HCT116 (cell line): Measurements from ENCODE around the gene CPT1A. TPM values are rescaled to one million over a fixed set of nuclear protein-coding genes. Genes with fewer than 3 reads are reported as not detected.

Experiments used
- ATAC-seq: fragments of 200-7000 bp; cut with Tn5 transposase; 2 replicates; pipeline ENCODE4 v1.9.1; 2020; ENCODE audit warnings: mild to moderate bottlenecking, moderate library complexity
- BruUV-seq: library from RNA; stranded (reverse); fragments of 400-500 nt; replicated peaks from 2 replicates; lab custom pipeline; 2021; lab: Mats Ljungman, UMichigan
- CTCF ChIA-PET: fragments of 300-600 bp; sonication (Branson Sonifier 250); formaldehyde crosslinking; loops from one replicate; lab custom pipeline; 2021; ENCODE audit warnings: antibody characterized with exemption; lab: Charles Lee
- POLR2A ChIA-PET: fragments of 300-600, 350-600 bp; sonication (Branson Sonifier 250); formaldehyde crosslinking; loops from one replicate; lab custom pipeline; 2021; ENCODE audit warnings: antibody characterized with exemption; lab: Charles Lee
- RAD21 ChIA-PET, 2 experiments: fragments of 300-600 bp; sonication (Branson Sonifier 250); formaldehyde crosslinking; loops; one replicate each; lab custom pipeline; 2023; ENCODE audit warnings: low total read pairs in 2 of 2; ENCODE audit not compliant: uncharacterized antibody in 2 of 2, unreplicated experiment in 2 of 2, low non-redundant PET in 1 of 2; lab: Charles Lee
- DNase-seq: peaks from one replicate; pipeline ENCODE4 v3.0.0-alpha.2; 2010; ENCODE audit warnings: low read depth, low spot score
- H2AFZ ChIP-seq: fragments of 200-600 bp; shearing (Covaris generic), sonication (generic); 2 replicates; pipeline ENCODE4 v1.6.1; 2017; ENCODE audit warnings: low read depth, mixed run types, mixed read lengths, antibody characterized with exemption, low read length; ENCODE audit not compliant: poor library complexity, severe bottlenecking
- H3K27ac ChIP-seq: 2 replicates; pipeline ENCODE4 v1.5.1; 2012; ENCODE audit warnings: low read depth, low read length
- H3K27me3 ChIP-seq: fragments of 200-600 bp; sonication (generic); 2 replicates; pipeline ENCODE4 v1.6.1; 2016; ENCODE audit warnings: mixed run types, low read length, mixed read lengths; ENCODE audit not compliant: insufficient read depth
- H3K36me3 ChIP-seq, 2 experiments: fragments of 200-500 bp in 1 of 2; fragments of 200-600 bp in 1 of 2; sonication (Bioruptor generic) in 1 of 2; sonication (generic) in 1 of 2; 2 replicates each; pipeline versions ENCODE4 v1.5.1 to v1.6.1; 2014 to 2016; ENCODE audit warnings: low read length in 2 of 2, inconsistent platforms in 1 of 2, mixed read lengths in 1 of 2, mixed run types in 1 of 2; ENCODE audit not compliant: insufficient read depth in 2 of 2, control insufficient read depth in 1 of 2
- H3K4me1 ChIP-seq, 2 experiments: fragments of 200-600 bp in 1 of 2; sonication (generic) in 1 of 2; 2 replicates each; pipeline versions ENCODE4 v1.5.1 to v1.6.1; 2012 to 2017; ENCODE audit warnings: low read length in 2 of 2, inconsistent platforms in 1 of 2, mild to moderate bottlenecking in 1 of 2, mixed read lengths in 1 of 2, mixed run types in 1 of 2, moderate library complexity in 1 of 2; ENCODE audit not compliant: insufficient read depth in 2 of 2, control insufficient read depth in 1 of 2
- H3K4me2 ChIP-seq: fragments of 200-600 bp; sonication (generic); 2 replicates; pipeline ENCODE4 v1.6.1; 2017; ENCODE audit warnings: mixed run types, low read length, mixed read lengths
- H3K4me3 ChIP-seq, 2 experiments: fragments of 200-600 bp in 1 of 2; sonication (generic) in 1 of 2; replicated peaks in 1 of 2; 2 replicates each; pipeline ENCODE4 v1.5.1; 2011 to 2016; ENCODE audit warnings: low read length in 2 of 2, control low read depth in 1 of 2, low read depth in 1 of 2, mild to moderate bottlenecking in 1 of 2, mixed read lengths in 1 of 2, mixed run types in 1 of 2
- H3K79me2 ChIP-seq: fragments of 200-600 bp; sonication (generic); 2 replicates; pipeline ENCODE4 v1.6.1; 2017; ENCODE audit warnings: mild to moderate bottlenecking, mixed run types, low read length, moderate library complexity, mixed read lengths; ENCODE audit not compliant: insufficient read depth
- H3K9ac ChIP-seq: fragments of 200-600 bp; sonication (generic); 2 replicates; pipeline ENCODE4 v1.6.1; 2016; ENCODE audit warnings: low read length, mixed read lengths
- H3K9me2 ChIP-seq: fragments of 200-600 bp; sonication (generic), shearing (Covaris generic); 2 replicates; pipeline ENCODE4 v1.6.1; 2017; ENCODE audit warnings: mixed run types, mild to moderate bottlenecking, moderate library complexity; ENCODE audit not compliant: insufficient read depth
- H3K9me3 ChIP-seq, 2 experiments: fragments of 200-500 bp in 1 of 2; fragments of 200-600 bp in 1 of 2; sonication (Bioruptor generic) in 1 of 2; sonication (generic) in 1 of 2; 2 replicates each; pipeline ENCODE4 v1.6.1; 2014 to 2017; ENCODE audit warnings: low read length in 2 of 2, mixed read lengths in 2 of 2, inconsistent platforms in 1 of 2, low read depth in 1 of 2, mild to moderate bottlenecking in 1 of 2, mixed run types in 1 of 2, moderate library complexity in 1 of 2; ENCODE audit not compliant: control insufficient read depth in 1 of 2, insufficient read depth in 1 of 2
- H4K20me1 ChIP-seq: fragments of 200-600 bp; sonication (generic), shearing (Covaris generic); 2 replicates; pipeline ENCODE4 v1.6.1; 2017; ENCODE audit warnings: mixed run types, mild to moderate bottlenecking, moderate library complexity; ENCODE audit not compliant: insufficient read depth
- CEBPB ChIP-seq: IDR thresholded peaks from 2 replicates; pipeline ENCODE4 v1.6.1; 2012; ENCODE audit warnings: low read depth
- EGR1 ChIP-seq: IDR thresholded peaks from 2 replicates; pipeline ENCODE4 v1.6.1; 2012; ENCODE audit warnings: low read depth
- ELF1 ChIP-seq: IDR thresholded peaks from 2 replicates; pipeline ENCODE4 v1.6.1; 2012; ENCODE audit warnings: low read depth, borderline replicate concordance
- EZH2 ChIP-seq: fragments of 200-600 bp; sonication (generic); IDR thresholded peaks from 2 replicates; pipeline ENCODE4 v1.6.1; 2017; ENCODE audit warnings: antibody characterized with exemption, mixed run types
- EZH2phosphoT487 ChIP-seq: fragments of 200-600 bp; IDR thresholded peaks from 2 replicates; pipeline ENCODE4 v1.6.1; 2018; ENCODE audit warnings: antibody characterized with exemption, borderline replicate concordance
- FOSL1 ChIP-seq: IDR thresholded peaks from 2 replicates; pipeline ENCODE4 v1.6.1; 2012; ENCODE audit warnings: low read depth
- MAX ChIP-seq: IDR thresholded peaks from 2 replicates; pipeline ENCODE4 v1.6.1; 2012
- POLR2A ChIP-seq: IDR thresholded peaks from 2 replicates; pipeline ENCODE4 v1.7.0; 2011; ENCODE audit warnings: borderline replicate concordance; ENCODE audit not compliant: insufficient read depth, insufficient read length; ENCODE audit errors: extremely low read depth
- POLR2AphosphoS5 ChIP-seq: IDR thresholded peaks from 2 replicates; pipeline ENCODE4 v1.6.1; 2011; ENCODE audit warnings: mild to moderate bottlenecking, low read depth, low read length, moderate library complexity
- RAD21 ChIP-seq: IDR thresholded peaks from 2 replicates; pipeline ENCODE4 v1.6.1; 2012; ENCODE audit warnings: low read depth, mild to moderate bottlenecking
- REST ChIP-seq: IDR thresholded peaks from 2 replicates; pipeline ENCODE4 v1.6.1; 2012; ENCODE audit warnings: low read depth
- SIN3A ChIP-seq: IDR thresholded peaks from 2 replicates; pipeline ENCODE4 v1.6.1; 2012; ENCODE audit warnings: low read depth
- SRF ChIP-seq: IDR thresholded peaks from 2 replicates; pipeline ENCODE4 v1.6.1; 2012; ENCODE audit warnings: low read depth
- TCF7L2 ChIP-seq: IDR thresholded peaks from 2 replicates; pipeline ENCODE4 v1.7.0; 2011; ENCODE audit warnings: borderline replicate concordance, inconsistent platforms; ENCODE audit not compliant: insufficient read depth, insufficient read length; ENCODE audit errors: extremely low read depth
- intact Hi-C: fragments of 100-400 bp; cut with micrococcal nuclease; formaldehyde crosslinking; loops from 2 replicates; pipeline ENCODE4 v1.10.0; 2022
- total RNA-seq: library from RNA; stranded (reverse); gene quantifications from one replicate; pipeline ENCODE4 v1.2.1, GENCODE V29; 2021; ENCODE audit not compliant: unreplicated experiment
- TF ChIP-seq, protein P1 (sequence below), 3 experiments: fragments of 200-600 bp in 1 of 3; sonication (generic) in 1 of 3; IDR thresholded peaks in 2 of 3; conservative IDR thresholded peaks in 1 of 3; 2 replicates each; pipeline ENCODE4 v1.5.1; 2012 to 2017; ENCODE audit warnings: low read depth in 2 of 3, low read length in 2 of 3, antibody characterized with exemption in 1 of 3, borderline replicate concordance in 1 of 3, control low read depth in 1 of 3, mild to moderate bottlenecking in 1 of 3, mixed read lengths in 1 of 3, mixed run types in 1 of 3, moderate library complexity in 1 of 3; ENCODE audit not compliant: insufficient read depth in 1 of 3

Gene CPT1A
- total RNA-seq, 1 experiment from 2014 or later: 54.4 TPM

- TF ChIP-seq CEBPB (no peak), SRF (no peak), EGR1 (no peak), POLR2A (no peak), TCF7L2 (no peak), FOSL1 (no peak), MAX (no peak), ELF1 (no peak)
- TF ChIP-seq, all 23 proteins: peak for 0
These were observed 15.0 kb downstream of the CPT1A start (continued) for GRCh38 chr11:68826726-68827125.

DNA sequence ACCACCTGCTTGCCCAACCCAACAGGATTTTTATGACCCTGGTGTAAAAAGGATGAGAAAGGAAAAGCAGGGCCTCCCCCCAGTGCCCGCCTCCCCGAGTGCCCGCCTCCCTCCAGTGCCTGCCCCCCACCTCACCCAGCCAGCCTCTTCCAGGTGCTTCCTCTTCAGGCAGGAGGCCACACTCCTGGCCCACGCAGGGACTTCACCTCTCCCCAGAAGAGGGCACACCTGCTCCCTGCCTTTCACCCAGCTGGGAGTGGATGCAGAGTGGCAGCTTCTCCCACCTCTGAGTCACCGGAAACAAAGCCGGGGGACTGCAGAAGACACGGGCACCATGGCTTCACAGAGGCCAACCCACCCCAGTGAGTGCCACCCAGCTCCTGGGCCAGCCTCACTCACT, 16.1 kb downstream of the CPT1A start:
- intact Hi-C loops: loop anchor here (5.0 kb wide), 1 partner anchor 262 kb away; no protein-coding TSS in a partner anchor
- Histone ChIP-seq H2AFZ (no peak overlapping the region), H3K4me1 (peaks cover 9 to 12% of the 10 kb centered on the region in 2 experiments; a peak in 3 of 4 replicates), H3K36me3 (no peaks in the 10 kb centered on the region), H3K4me3 (no peak overlapping the region), H3K79me2 (peaks cover 13% of the 10 kb centered on the region; the same call in 1 of the 2 replicates), H3K27ac (peak overlapping the region; percentile 44; the same call in 1 of the 2 replicates), H3K27me3 (no peaks in the 10 kb centered on the region), H3K9me2 (no peaks in the 10 kb centered on the region), H3K9ac (no peak overlapping the region), H3K4me2 (peak overlapping the region; percentile 17), H4K20me1 (no peaks in the 10 kb centered on the region), H3K9me3 (no peaks in the 10 kb centered on the region)
- DNase-seq (peak; percentile 37), ATAC-seq (peak; percentile 96)
- CTCF ChIA-PET: interaction anchor here (1.1 kb wide), 1 partner anchor 18 kb away, joined by 7 read pairs; no protein-coding TSS in a partner anchor
- TF ChIP-seq MAX: no peak
- TF ChIP-seq POLR2AphosphoS5: no peak
- no peak for TF ChIP-seq SIN3A
- TF ChIP-seq EZH2phosphoT487: no peak
- no peak for TF ChIP-seq ELF1
- no peak for TF ChIP-seq REST
- TF ChIP-seq RAD21: peak; percentile 73
- TF ChIP-seq EZH2: no peak
- TF ChIP-seq, protein P1, sequence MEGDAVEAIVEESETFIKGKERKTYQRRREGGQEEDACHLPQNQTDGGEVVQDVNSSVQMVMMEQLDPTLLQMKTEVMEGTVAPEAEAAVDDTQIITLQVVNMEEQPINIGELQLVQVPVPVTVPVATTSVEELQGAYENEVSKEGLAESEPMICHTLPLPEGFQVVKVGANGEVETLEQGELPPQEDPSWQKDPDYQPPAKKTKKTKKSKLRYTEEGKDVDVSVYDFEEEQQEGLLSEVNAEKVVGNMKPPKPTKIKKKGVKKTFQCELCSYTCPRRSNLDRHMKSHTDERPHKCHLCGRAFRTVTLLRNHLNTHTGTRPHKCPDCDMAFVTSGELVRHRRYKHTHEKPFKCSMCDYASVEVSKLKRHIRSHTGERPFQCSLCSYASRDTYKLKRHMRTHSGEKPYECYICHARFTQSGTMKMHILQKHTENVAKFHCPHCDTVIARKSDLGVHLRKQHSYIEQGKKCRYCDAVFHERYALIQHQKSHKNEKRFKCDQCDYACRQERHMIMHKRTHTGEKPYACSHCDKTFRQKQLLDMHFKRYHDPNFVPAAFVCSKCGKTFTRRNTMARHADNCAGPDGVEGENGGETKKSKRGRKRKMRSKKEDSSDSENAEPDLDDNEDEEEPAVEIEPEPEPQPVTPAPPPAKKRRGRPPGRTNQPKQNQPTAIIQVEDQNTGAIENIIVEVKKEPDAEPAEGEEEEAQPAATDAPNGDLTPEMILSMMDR (IDR thresholded peaks at IDR 0.05 in 2 of 3, conservative IDR thresholded peaks at IDR 0.05 in 1 of 3; ENCODE audit: borderline replicate concordance in 1 of 3, insufficient read depth in 1 of 3, low read depth in 2 of 3, low read length in 2 of 3): peak; percentile 21 to 54 (median 25); a peak in 5 of 6 replicates
- no peak for TF ChIP-seq EGR1
- POLR2A ChIA-PET: no interaction called here
- no TSS peak for BruUV-seq
- RAD21 ChIA-PET: no interaction called here
